DMS153 treated with DMSO at 0.1 percent for 48 hours (cell line): Measurements from ENCODE around the gene PDXP.
"Not testable (repeated sequence)": the region's sequence is repeated elsewhere in the genome, so short reads cannot be mapped to it uniquely, and the experiment has no call there.

ENCODE experiments used
- DNase-seq: peaks from one replicate; lab custom pipeline; 2025; ENCODE audit not compliant: unreplicated experiment; lab: John Stamatoyannopoulos, UW

PDXP gene

GRCh38 chr22:37643225-37643847 is 15.2 kb upstream of the PDXP start:
- no peak for DNase-seq

- no peak for DNase-seq
Observed at GRCh38 chr22:37647317-37647716, 11.2 kb upstream of the PDXP start.

GRCh38 chr22:37647928-37648327 is 10.6 kb upstream of the PDXP start:
- DNase-seq: no peak

- no peak for DNase-seq
Observed at GRCh38 chr22:37650463-37651136, 7.9 kb upstream of the PDXP start.

GRCh38 chr22:37654563-37655251 is 3.8 kb upstream of the PDXP start:
- DNase-seq: no peak

GRCh38 chr22:37655252-37655563 is 3.3 kb upstream of the PDXP start:
- no peak for DNase-seq

GRCh38 chr22:37656583-37656982 is 1.9 kb upstream of the PDXP start:
- not testable (repeated sequence) for DNase-seq

GRCh38 chr22:37657590-37658132 is 862 bp upstream of the PDXP start:
- no peak for DNase-seq

GRCh38 chr22:37659066-37659896 is 758 bp downstream of the PDXP start:
- no peak for DNase-seq

GRCh38 chr22:37659897-37660708 is 1.6 kb downstream of the PDXP start:
- DNase-seq: no peak

GRCh38 chr22:37660709-37661045 is 2.2 kb downstream of the PDXP start:
- DNase-seq: no peak

GRCh38 chr22:37661160-37661924 is 2.8 kb downstream of the PDXP start:
- DNase-seq: no peak

- no peak for DNase-seq
Observed at GRCh38 chr22:37662039-37662438, 3.5 kb downstream of the PDXP start.

GRCh38 chr22:37663521-37664140 is 5.1 kb downstream of the PDXP start:
- DNase-seq: no peak

GRCh38 chr22:37664249-37665101 is 6.0 kb downstream of the PDXP start:
- DNase-seq: no peak

GRCh38 chr22:37665487-37665886 is 7.0 kb downstream of the PDXP start:
- no peak for DNase-seq

- no peak for DNase-seq
Observed at GRCh38 chr22:37669586-37669985, 11.1 kb downstream of the PDXP start.

- DNase-seq: no peak
Observed at GRCh38 chr22:37672206-37672919, 13.8 kb downstream of the PDXP start.
